Calu3 (cell line): Measurements from ENCODE around the gene BPTF. TPM values are rescaled to one million over a fixed set of nuclear protein-coding genes. Genes with fewer than 3 reads are reported as not detected.

ENCODE experiments used
- BruUV-seq: library from RNA; stranded (reverse); fragments of 400-500 nt; replicated peaks from 2 replicates; lab custom pipeline; 2021; lab: Mats Ljungman, UMichigan
- CTCF ChIA-PET: fragments of 300-600 bp; sonication (Branson Sonifier 250); formaldehyde crosslinking; loops from one replicate; lab custom pipeline; 2022; ENCODE audit warnings: antibody characterized with exemption; lab: Charles Lee
- DNase-seq: peaks from one replicate; pipeline ENCODE4 v3.0.0; 2022
- H3K27ac Mint-ChIP-seq: one replicate; pipeline ENCODE4 v1.8.0; 2022; ENCODE audit warnings: mixed read lengths; ENCODE audit not compliant: unreplicated experiment
- H3K27me3 Mint-ChIP-seq: one replicate; pipeline ENCODE4 v1.8.0; 2022; ENCODE audit warnings: mixed read lengths; ENCODE audit not compliant: unreplicated experiment
- H3K36me3 Mint-ChIP-seq: one replicate; pipeline ENCODE4 v1.8.0; 2022; ENCODE audit warnings: mild to moderate bottlenecking, moderate library complexity, mixed read lengths; ENCODE audit not compliant: insufficient read depth, unreplicated experiment
- H3K4me1 Mint-ChIP-seq: one replicate; pipeline ENCODE4 v1.8.0; 2022; ENCODE audit warnings: mild to moderate bottlenecking, low read depth, mixed read lengths; ENCODE audit not compliant: unreplicated experiment
- H3K4me3 Mint-ChIP-seq: one replicate; pipeline ENCODE4 v1.8.0; 2022; ENCODE audit warnings: mild to moderate bottlenecking, low read depth, moderate library complexity, mixed read lengths; ENCODE audit not compliant: unreplicated experiment
- H3K9me3 Mint-ChIP-seq: one replicate; pipeline ENCODE4 v1.8.0; 2022; ENCODE audit warnings: low read depth, mixed read lengths; ENCODE audit not compliant: unreplicated experiment
- intact Hi-C: fragments of 100-400 bp; cut with micrococcal nuclease; formaldehyde crosslinking; loops from one replicate; pipeline ENCODE4 v1.10.0; 2022; ENCODE audit not compliant: unreplicated experiment
- total RNA-seq: library from RNA; stranded (reverse); gene quantifications from 2 replicates; pipeline ENCODE4 v1.2.3, GENCODE V29; 2022
- TF ChIP-seq, protein P1 (sequence below): fragments of 200-600 bp; IDR thresholded peaks from one replicate; pipeline ENCODE4 v1.8.0; 2022; ENCODE audit warnings: antibody characterized with exemption; ENCODE audit not compliant: unreplicated experiment

BPTF gene
- total RNA-seq, 1 experiment from 2014 or later, result 66.8 TPM

DNA sequence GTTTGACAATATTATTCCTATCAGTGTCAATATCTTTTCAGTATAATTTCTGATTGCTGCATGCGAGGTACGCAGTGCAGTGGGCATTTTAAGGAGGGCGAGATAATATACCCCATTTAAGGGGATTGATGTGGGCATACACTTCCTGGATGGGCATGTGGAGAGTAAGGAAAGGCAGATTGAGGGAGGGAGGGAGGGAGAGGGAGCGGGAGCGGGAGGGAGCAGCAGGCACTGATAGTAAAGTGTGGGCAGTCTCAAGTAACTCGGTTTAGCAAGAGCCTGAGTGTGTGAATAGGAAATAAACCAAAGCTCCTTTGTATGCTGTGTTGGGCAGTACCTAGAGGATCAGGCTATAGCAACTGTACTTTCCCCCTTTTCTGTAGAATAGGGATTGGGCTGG lies 5.1 kb downstream of the BPTF start:
- H3K9me3 Mint-ChIP-seq, result no peaks in the 10 kb centered on the region
- H3K36me3 Mint-ChIP-seq, result peaks cover 34% of the 10 kb centered on the region
- no peak overlapping the region for H3K27ac Mint-ChIP-seq
- BruUV-seq, result no TSS peak
- no peaks in the 10 kb centered on the region for H3K27me3 Mint-ChIP-seq
- intact Hi-C loops, result no loop called here
- peaks cover 24% of the 10 kb centered on the region for H3K4me1 Mint-ChIP-seq
- no peak overlapping the region for H3K4me3 Mint-ChIP-seq
- TF ChIP-seq, protein P1, sequence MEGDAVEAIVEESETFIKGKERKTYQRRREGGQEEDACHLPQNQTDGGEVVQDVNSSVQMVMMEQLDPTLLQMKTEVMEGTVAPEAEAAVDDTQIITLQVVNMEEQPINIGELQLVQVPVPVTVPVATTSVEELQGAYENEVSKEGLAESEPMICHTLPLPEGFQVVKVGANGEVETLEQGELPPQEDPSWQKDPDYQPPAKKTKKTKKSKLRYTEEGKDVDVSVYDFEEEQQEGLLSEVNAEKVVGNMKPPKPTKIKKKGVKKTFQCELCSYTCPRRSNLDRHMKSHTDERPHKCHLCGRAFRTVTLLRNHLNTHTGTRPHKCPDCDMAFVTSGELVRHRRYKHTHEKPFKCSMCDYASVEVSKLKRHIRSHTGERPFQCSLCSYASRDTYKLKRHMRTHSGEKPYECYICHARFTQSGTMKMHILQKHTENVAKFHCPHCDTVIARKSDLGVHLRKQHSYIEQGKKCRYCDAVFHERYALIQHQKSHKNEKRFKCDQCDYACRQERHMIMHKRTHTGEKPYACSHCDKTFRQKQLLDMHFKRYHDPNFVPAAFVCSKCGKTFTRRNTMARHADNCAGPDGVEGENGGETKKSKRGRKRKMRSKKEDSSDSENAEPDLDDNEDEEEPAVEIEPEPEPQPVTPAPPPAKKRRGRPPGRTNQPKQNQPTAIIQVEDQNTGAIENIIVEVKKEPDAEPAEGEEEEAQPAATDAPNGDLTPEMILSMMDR, result no peak
- CTCF ChIA-PET, result interaction anchor here (0.5 kb wide), 1 partner anchor 257 kb away, joined by 7 read pairs; no protein-coding TSS in a partner anchor
- no peak for DNase-seq

DNA sequence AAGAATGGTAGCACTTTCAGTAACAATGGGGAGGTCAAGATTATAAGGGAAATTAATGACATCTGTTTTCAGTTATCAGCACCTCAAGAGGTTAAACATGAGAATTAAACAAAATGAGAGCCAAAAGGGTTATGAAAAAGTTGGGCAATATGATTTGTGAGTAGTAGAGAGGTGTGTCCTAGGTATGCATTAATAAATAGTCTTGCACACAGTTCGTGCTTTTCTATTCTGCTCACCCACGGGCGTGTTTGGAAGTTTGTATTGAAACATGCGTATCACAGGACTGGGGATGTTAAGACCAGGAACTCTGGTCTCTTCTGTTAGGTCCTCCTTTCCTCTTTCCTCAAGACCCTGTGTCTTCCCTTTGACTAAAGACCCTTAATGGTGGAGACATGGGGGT lies 6.0 kb downstream of the BPTF start:
- CTCF ChIA-PET, result no interaction called here
- no peak for DNase-seq
- TF ChIP-seq, protein P1, result no peak
- intact Hi-C loops, result no loop called here
- Mint-ChIP-seq H3K4me3 (no peak overlapping the region), H3K27ac (no peak overlapping the region), H3K27me3 (no peaks in the 10 kb centered on the region), H3K4me1 (peaks cover 24% of the 10 kb centered on the region), H3K36me3 (peaks cover 26% of the 10 kb centered on the region), H3K9me3 (no peaks in the 10 kb centered on the region)
- no TSS peak for BruUV-seq

DNA sequence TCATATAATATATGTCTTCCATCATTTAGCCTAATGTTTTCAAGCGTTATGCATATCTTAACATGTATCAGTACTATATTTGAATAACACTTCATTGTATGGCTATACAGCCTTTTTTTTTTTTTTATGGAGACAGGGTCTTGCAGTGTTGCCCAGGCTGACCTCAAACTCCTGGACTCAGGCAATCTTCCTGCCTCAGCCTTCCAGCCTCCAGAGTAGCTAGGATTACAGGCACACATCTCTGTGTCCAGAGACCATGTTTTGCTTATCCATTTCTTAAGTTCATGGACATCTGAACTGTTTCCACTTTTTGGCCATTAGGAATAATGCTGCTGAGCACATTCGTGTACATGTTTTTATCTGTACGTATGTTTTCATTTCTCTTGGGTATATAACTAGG lies 7.8 kb downstream of the BPTF start:
- no peak for DNase-seq
- Mint-ChIP-seq H3K36me3 (peaks cover 8% of the 10 kb centered on the region), H3K9me3 (no peaks in the 10 kb centered on the region), H3K27ac (no peak overlapping the region), H3K4me3 (no peak overlapping the region), H3K27me3 (no peaks in the 10 kb centered on the region), H3K4me1 (peaks cover 18% of the 10 kb centered on the region)
- TF ChIP-seq, protein P1, result no peak
- CTCF ChIA-PET, result interaction anchor here (0.6 to 0.7 kb wide), 2 partner anchors 79 to 334 kb away, joined by 4 to 6 read pairs; no protein-coding TSS in a partner anchor
- intact Hi-C loops, result no loop called here
- BruUV-seq, result no TSS peak

DNA sequence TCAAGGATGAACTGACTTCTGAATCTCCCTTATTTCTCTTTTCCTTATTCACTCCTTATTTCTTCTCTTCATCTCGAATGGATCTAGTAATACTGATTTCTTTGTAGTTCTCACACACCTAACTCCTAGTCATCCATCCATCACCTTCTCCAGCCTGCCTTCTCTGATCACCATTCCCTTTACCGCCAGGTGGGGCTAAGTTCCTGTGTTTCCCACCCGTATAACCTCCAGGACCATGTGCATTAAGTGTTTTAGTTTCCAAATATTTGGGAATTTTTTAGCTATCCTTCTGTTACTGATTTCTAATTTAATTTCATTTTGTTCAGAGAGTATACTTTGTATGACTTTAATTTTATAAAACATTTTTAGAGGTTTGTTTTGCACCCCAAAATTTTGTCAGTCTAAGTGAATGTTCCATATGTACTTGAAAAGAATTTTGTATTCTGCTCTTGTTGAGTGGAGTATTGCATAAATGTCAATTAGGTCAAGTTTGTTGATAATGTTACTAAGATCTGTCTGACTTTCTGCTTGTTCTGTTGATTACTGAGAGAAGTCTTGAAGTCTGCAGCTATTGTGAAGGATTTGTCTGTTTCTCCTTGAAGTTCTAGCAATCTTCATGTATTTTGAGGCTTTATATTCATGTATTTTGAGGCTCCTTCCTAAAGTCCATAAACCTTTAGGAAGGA lies 8.8 kb downstream of the BPTF start:
- intact Hi-C loops, result no loop called here
- BruUV-seq, result no TSS peak
- Mint-ChIP-seq H3K9me3 (no peaks in the 10 kb centered on the region), H3K4me1 (peaks cover 18% of the 10 kb centered on the region), H3K27ac (no peak overlapping the region), H3K4me3 (no peak overlapping the region), H3K36me3 (peaks cover 6% of the 10 kb centered on the region), H3K27me3 (no peaks in the 10 kb centered on the region)
- CTCF ChIA-PET, result no interaction called here
- TF ChIP-seq, protein P1, result no peak
- DNase-seq, result no peak
